Midbrain (tissue), 1 donor: ENCODE results near the gene HMCN2.
"Not testable (repeated sequence)": the region's sequence is repeated elsewhere in the genome, so short reads cannot be mapped to it uniquely, and the experiment has no call there.

Source experiments
- DNase-seq: peaks from one replicate; lab custom pipeline; 2025; lab: John Stamatoyannopoulos, UW

HMCN2 gene

GRCh38 chr9:130432796-130433167 is 167.2 kb downstream of the HMCN2 start:
- no peak for DNase-seq

GRCh38 chr9:130433168-130433946 is 167.8 kb downstream of the HMCN2 start:
- DNase-seq, result no peak

DNA sequence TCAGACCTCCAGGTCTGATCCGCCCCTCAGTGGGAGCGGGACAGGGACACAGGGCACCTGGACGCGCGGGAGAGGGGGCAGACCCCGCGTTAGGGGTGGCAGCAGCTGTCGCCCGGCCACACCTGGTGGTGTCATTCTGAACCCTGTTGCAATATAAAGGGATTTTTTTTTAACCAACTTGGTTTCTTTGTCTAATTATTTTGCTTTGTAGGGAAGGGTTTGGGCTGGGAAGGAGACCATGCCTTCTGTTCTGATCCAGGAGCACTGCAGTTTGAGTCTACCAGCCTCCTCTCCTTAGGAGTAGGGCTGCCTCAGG is 168.3 kb downstream of the HMCN2 start:
- DNase-seq, result no peak

GRCh38 chr9:130434656-130435055 is 169.1 kb downstream of the HMCN2 start:
- not testable (repeated sequence) for DNase-seq

DNA sequence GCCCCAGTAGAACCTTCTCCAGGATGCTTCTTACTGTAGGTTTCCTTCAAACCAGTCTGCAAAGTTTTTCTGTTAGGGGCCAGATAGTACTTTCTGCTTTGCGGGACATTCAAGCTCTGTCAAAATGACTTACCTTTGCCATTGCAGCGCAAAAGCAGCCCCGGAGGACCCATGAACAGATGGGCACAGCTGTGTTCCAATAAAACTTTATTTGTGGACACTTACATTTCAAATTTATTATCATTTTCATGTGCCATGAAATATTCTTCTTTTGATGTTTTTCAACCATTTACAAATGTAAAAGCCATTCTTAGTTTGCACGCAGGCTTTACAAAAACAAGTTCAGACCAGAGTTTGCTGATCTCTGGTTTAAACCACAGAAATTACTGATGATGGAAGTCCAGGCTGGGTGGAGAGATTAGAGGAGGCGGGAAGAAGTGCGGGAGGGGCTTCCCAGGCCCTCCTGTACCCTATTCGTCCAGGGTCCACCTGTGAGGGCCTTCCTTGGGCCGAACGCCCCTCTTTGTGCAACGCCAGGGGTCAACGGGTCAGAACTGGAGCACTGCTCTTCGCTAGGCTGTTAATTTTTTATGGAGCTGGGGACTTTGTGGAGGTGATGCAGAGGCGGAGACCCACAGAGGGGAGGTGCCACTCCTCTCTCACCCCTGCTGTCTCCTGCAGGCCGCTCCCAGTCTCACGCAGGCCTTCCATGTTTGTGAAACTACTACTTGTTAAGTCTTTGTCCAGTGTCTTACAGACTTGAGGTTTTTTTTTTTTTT is 171.6 kb downstream of the HMCN2 start:
- DNase-seq, result no peak

DNA sequence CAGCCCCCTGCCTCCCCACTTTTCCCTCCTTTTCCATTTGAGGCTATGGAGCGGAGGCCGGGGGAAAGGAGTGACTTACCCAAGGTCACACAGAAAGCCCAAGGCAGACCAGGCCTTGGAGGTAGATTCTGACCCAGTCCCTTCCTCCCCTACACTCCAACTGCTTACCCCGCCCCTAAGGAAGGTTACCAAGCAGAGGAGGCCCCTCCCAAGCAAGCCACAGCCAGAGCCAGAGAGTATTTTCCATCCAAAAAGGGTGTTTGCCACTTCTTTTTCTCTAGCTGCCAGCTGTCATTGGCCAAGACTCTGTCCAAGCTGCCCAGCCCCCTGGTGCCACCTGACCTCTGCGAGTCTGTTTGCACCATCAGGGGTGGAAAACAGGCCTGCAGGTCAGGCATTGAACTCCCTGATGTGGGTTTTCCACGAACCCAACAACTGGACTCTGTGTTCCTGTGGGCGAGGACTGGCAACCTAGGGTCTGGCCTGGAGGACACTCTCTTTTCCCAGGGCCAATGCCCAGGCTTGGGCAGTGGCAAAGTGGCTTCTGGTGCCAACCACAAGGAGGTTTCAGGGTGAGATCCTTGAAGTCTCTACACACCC is 172.9 kb downstream of the HMCN2 start:
- no peak for DNase-seq

GRCh38 chr9:130441031-130441430 is 175.5 kb downstream of the HMCN2 start:
- no peak for DNase-seq

DNA sequence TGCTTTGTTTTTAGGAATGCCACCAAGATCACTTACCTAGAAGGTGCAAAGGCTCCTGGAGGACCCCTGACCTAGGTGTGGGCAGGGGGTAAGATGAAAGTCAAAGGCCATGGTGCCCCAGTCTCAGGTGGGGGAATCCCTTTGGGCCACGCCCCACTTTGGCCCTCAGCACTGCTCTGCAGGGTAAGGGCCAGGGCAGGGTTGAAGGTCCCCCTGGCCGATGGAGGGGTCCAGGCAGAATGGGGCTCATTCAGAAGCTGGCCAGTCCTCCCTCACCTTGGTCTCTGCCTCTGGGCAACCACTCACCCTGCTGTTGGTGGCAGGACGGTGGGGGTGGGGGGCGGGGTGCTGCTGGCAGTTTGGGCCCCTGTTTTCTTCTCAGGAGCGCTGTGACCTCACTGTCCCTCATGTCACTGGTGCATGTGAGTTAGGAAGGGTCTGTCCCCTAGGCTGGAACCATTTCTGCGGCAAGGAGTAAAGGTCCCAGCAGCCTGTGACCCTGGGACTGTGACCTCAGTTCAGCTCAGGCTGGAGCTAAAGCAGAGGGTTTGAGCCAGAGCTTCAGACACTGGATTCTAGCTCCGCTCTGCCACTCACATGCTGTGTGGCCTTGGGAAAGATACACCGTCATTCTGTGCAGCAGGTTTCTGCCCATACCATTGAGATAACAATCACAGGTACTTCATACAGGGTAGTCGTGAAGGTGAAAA is 177.3 kb downstream of the HMCN2 start:
- DNase-seq, result no peak

GRCh38 chr9:130443456-130443801 is 177.9 kb downstream of the HMCN2 start:
- DNase-seq, result no peak

DNA sequence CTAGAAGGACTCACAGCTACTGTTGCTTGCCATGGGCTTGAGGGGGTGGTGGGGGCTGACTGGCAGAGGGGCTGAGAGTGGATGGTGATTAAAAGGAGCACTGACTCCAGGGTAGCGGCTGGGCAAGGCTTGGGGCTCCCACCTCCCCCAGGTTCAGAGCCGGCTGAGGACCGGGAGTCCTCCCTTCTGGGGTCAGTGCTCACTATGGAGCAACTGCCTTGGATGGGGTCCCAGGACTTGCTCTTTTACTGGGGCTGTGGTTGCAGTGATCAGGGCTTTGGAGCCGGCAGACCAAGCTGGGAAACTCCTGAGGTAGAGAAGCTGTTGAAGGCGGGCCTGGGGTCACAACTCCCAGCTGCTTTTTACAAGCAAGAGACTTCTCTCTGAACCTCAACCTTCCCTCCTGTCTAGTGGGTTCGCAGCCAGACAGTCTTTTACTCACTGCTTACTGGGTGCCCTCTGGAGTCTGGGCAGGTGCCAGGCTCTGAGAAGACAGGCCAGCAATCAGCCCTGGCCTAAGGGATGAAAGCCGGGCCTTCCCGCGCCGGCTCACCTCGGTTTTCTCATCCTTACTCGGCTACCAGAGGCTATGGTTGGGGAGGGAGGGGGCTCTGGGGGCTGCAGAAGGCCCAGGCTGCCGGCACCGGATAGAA is 178.4 kb downstream of the HMCN2 start:
- DNase-seq, result no peak

DNA sequence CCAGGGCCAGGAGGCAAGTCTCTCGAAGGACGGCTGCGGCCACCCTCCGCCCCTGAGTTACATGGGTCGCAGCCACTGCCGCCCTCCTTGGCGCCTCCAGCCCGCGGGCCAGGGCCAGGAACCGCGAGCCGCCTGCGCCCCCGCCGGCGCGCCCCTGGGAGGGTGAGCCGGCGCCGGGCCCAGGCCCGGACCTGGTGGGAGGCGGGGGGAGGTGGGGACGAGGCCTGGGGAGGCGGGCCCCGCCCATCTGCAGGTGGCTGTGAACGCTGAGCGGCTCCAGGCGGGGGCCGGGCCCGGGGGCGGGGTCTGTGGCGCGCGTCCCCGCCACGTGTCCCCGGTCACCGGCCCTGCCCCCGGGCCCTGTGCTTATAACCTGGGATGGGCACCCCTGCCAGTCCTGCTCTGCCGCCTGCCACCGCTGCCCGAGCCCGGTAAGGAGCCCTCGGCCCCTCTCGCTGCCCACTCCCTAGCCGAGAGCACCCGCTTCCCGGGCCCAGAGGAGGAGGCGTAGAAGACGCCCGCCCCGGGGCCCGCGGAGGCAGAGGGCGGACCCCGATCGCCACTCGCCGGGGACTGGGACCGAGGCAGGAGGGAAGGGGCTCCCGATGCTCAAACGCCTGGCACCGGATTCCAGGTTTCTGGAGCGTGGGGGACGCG is 179.1 kb downstream of the HMCN2 start, which contains the start of gene ASS1:
TSS of gene ASS1 (plus strand) at position 397 of the 657 bp plus-strand sequence. CDS start 7,268 bp downstream, outside the sequence.
- DNase-seq, result peak; percentile 24

- DNase-seq, result no peak
Observed at GRCh38 chr9:130445268-130445983, 179.9 kb downstream of the HMCN2 start.

GRCh38 chr9:130446101-130446861 is 180.7 kb downstream of the HMCN2 start:
- peak; percentile 14 for DNase-seq

GRCh38 chr9:130447193-130447816 is 181.7 kb downstream of the HMCN2 start:
- DNase-seq, result no peak

DNA sequence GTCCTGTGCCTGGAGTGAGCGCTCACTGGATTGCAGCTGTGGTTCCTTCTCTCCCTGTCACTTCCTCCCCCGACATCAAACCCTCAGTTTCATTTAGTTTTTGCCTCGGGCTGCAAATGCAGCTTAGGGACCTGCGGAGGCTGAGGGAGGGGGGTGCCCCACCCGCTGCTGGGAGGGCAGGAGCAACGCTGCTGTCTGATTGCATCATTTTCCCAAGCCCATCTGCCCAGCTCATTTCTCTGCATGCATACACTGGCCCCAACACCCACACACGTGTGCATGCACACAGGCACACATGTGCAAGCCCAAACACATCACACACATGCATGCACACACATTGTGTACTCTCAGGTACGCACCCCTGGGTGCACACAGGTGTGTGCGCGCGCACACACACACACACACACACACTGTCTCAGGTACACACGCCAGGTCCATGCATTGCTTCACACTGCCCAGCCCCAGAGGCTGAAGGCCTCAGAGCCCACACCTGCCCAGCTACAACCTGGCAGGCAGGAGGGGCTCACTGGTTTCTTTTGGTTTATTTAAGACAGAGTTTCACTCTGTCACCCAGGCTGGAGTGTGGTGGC is 182.6 kb downstream of the HMCN2 start:
- no peak for DNase-seq

GRCh38 chr9:130448771-130449603 is 183.4 kb downstream of the HMCN2 start:
- no peak for DNase-seq

DNA sequence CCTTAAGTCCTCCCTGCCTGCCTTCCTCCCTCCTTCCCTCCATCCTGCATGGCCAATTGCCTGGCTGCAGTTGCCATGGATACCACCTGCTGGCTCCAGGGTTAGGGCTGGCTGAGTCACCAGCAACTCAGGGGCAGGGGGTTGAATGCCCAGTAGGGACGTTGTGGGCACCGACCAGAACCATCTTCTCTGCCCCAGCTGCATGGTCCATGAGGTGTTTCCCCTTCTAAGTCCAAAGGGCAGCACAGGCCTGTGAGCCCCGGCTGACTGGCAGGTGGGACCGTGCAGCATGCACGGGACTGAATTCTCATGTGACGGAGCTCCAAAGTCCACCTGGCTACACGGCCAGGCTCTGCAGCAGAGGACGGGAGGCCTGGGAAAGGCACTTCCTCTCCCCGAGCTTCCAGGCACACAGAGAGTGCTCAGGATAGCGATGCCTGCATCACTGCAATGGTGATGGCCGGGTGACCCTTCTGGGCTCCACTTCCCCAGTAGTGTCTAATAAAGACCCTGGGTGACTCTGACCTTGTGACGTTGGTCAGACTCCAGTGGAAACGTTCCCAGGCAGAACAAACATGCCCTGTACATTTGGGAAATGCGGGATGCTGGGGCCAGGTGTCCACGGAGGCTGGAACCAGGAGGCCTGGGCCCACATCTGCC is 184.9 kb downstream of the HMCN2 start:
- DNase-seq, result no peak

GRCh38 chr9:130451004-130451390 is 185.4 kb downstream of the HMCN2 start:
- no peak for DNase-seq
